ENCODE data around the gene NMT2.

- TF ChIP-seq CTCF (IDR thresholded peaks at IDR 0.05): no peak
- TF ChIP-seq EZH2phosphoT487 (IDR thresholded peaks at IDR 0.05): no peak
Observed at GRCh38 chr10:15091418-15091817, 77.1 kb downstream of the NMT2 start.
